H9 (cell line): ENCODE measurements around the gene SLC25A34. TPM values are rescaled to one million over a fixed set of nuclear protein-coding genes. Genes with fewer than 3 reads are reported as not detected.
A peak's percentile ranks its signal among the peaks of the same experiment; 100 is the strongest.

Experiments
- DNase-seq: peaks from one replicate; pipeline ENCODE4 v3.0.0-alpha.2; 2017
- H2AFZ ChIP-seq: one replicate; pipeline ENCODE4 v1.6.1; 2013; ENCODE audit warnings: mild to moderate bottlenecking, low read length, control low read depth, moderate library complexity
- H2AK5ac ChIP-seq: 2 replicates; pipeline ENCODE4 v1.6.1; 2013; ENCODE audit warnings: low read length, control low read depth, mixed read lengths; ENCODE audit not compliant: insufficient read length
- H2BK120ac ChIP-seq: one replicate; pipeline ENCODE4 v1.6.1; 2013; ENCODE audit warnings: low read depth, mild to moderate bottlenecking, low read length, control low read depth, inconsistent platforms; ENCODE audit not compliant: poor library complexity, severe bottlenecking
- H2BK12ac ChIP-seq: 2 replicates; pipeline ENCODE4 v1.6.1; 2013; ENCODE audit warnings: low read length, control low read depth, mixed read lengths, low read depth; ENCODE audit not compliant: insufficient read length
- H2BK15ac ChIP-seq: 2 replicates; pipeline ENCODE4 v1.6.1; 2013; ENCODE audit warnings: low read depth, low read length, control low read depth
- H2BK20ac ChIP-seq: one replicate; pipeline ENCODE4 v1.6.1; 2013; ENCODE audit warnings: low read depth, mild to moderate bottlenecking, low read length, control low read depth, inconsistent platforms; ENCODE audit not compliant: poor library complexity, severe bottlenecking
- H2BK5ac ChIP-seq: 2 replicates; pipeline ENCODE4 v1.6.1; 2013; ENCODE audit warnings: low read length, control low read depth, mixed read lengths; ENCODE audit not compliant: insufficient read length
- H3K14ac ChIP-seq: 2 replicates; pipeline ENCODE4 v1.6.1; 2013; ENCODE audit warnings: low read length, control low read depth; ENCODE audit not compliant: insufficient read depth
- H3K18ac ChIP-seq: 2 replicates; pipeline ENCODE4 v1.6.1; 2013; ENCODE audit warnings: low read depth, mild to moderate bottlenecking, mixed read lengths, low read length, control low read depth; ENCODE audit not compliant: insufficient read length
- H3K23ac ChIP-seq: 2 replicates; pipeline ENCODE4 v1.6.1; 2013; ENCODE audit warnings: low read length, control low read depth, mixed read lengths, low read depth; ENCODE audit not compliant: insufficient read length
- H3K23me2 ChIP-seq: 2 replicates; pipeline ENCODE4 v1.6.1; 2013; ENCODE audit warnings: low read depth, mild to moderate bottlenecking, mixed read lengths, low read length, control low read depth; ENCODE audit not compliant: insufficient read length, poor library complexity, severe bottlenecking
- H3K27ac ChIP-seq: 2 replicates; pipeline ENCODE4 v1.5.1; 2013; ENCODE audit warnings: low read length, control low read depth, mixed read lengths, low read depth; ENCODE audit not compliant: insufficient read length
- H3K27me3 ChIP-seq: 2 replicates; pipeline ENCODE4 v1.6.1; 2013; ENCODE audit warnings: low read length, control low read depth, inconsistent platforms; ENCODE audit not compliant: insufficient read depth
- H3K4ac ChIP-seq: 2 replicates; pipeline ENCODE4 v1.6.1; 2013; ENCODE audit warnings: low read depth, mild to moderate bottlenecking, control low read depth, inconsistent platforms, low read length, moderate library complexity
- H3K4me1 ChIP-seq: 2 replicates; pipeline ENCODE4 v1.6.1; 2013; ENCODE audit warnings: low read length, control low read depth, inconsistent platforms; ENCODE audit not compliant: insufficient read depth
- H3K4me2 ChIP-seq: 2 replicates; pipeline ENCODE4 v1.6.1; 2013; ENCODE audit warnings: low read length, control low read depth, mixed read lengths; ENCODE audit not compliant: insufficient read length, insufficient read depth
- H3K56ac ChIP-seq: 2 replicates; pipeline ENCODE4 v1.6.1; 2013; ENCODE audit warnings: low read depth, mild to moderate bottlenecking, mixed read lengths, low read length, control low read depth; ENCODE audit not compliant: insufficient read length
- H3K79me1 ChIP-seq: 2 replicates; pipeline ENCODE4 v1.6.1; 2013; ENCODE audit warnings: low read depth, mild to moderate bottlenecking, moderate library complexity, low read length, control low read depth, inconsistent platforms; ENCODE audit not compliant: insufficient read depth, poor library complexity, severe bottlenecking
- H3K79me2 ChIP-seq: 2 replicates; pipeline ENCODE4 v1.6.1; 2013; ENCODE audit warnings: low read length, control low read depth, inconsistent platforms; ENCODE audit not compliant: insufficient read depth
- H3K9ac ChIP-seq: 2 replicates; pipeline ENCODE4 v1.6.1; 2013; ENCODE audit warnings: low read length, control low read depth, mixed read lengths; ENCODE audit not compliant: insufficient read length; ENCODE audit errors: extremely low read depth
- H3K9me3 ChIP-seq: one replicate; pipeline ENCODE4 v1.6.1; 2013; ENCODE audit warnings: low read depth, low read length, inconsistent platforms; ENCODE audit not compliant: control insufficient read depth
- H3T11ph ChIP-seq: one replicate; pipeline ENCODE4 v1.6.1; 2013; ENCODE audit warnings: mild to moderate bottlenecking, low read length, control low read depth, inconsistent platforms
- H4K20me1 ChIP-seq: one replicate; pipeline ENCODE4 v1.6.1; 2013; ENCODE audit not compliant: control insufficient read depth, insufficient read length, insufficient read depth
- H4K5ac ChIP-seq: 2 replicates; pipeline ENCODE4 v1.6.1; 2013; ENCODE audit warnings: low read depth, mild to moderate bottlenecking, mixed read lengths, low read length, control low read depth; ENCODE audit not compliant: insufficient read length
- H4K8ac ChIP-seq: replicated peaks from 2 replicates; pipeline ENCODE4 v1.6.1; 2013; ENCODE audit warnings: low read length, control low read depth, mixed read lengths, low read depth; ENCODE audit not compliant: insufficient read length
- H4K91ac ChIP-seq: 2 replicates; pipeline ENCODE4 v1.6.1; 2013; ENCODE audit warnings: low read depth, mild to moderate bottlenecking, moderate library complexity, mixed read lengths, low read length, control low read depth; ENCODE audit not compliant: insufficient read length
- H3K27ac Mint-ChIP-seq, 3 experiments: 2 replicates in 2 of 3; 3 replicates in 1 of 3; pipeline ENCODE4 v1.8.0; 2020 to 2021; ENCODE audit warnings: mixed read lengths in 3 of 3, mild to moderate bottlenecking in 1 of 3, moderate library complexity in 1 of 3
- H3K27me3 Mint-ChIP-seq: 2 replicates; pipeline ENCODE4 v1.8.0; 2021; ENCODE audit warnings: low read depth, mild to moderate bottlenecking, moderate library complexity, mixed read lengths
- H3K36me3 Mint-ChIP-seq, 3 experiments: 2 replicates in 2 of 3; 3 replicates in 1 of 3; pipeline ENCODE4 v1.8.0; 2020 to 2021; ENCODE audit warnings: low read depth in 3 of 3, mixed read lengths in 3 of 3; ENCODE audit not compliant: insufficient read depth in 1 of 3
- H3K4me1 Mint-ChIP-seq, 2 experiments: 2 replicates each; pipeline ENCODE4 v1.8.0; 2020; ENCODE audit warnings: mixed read lengths in 2 of 2
- H3K4me3 Mint-ChIP-seq, 2 experiments: 2 replicates in 1 of 2; 3 replicates in 1 of 2; pipeline ENCODE4 v1.8.0; 2020 to 2021; ENCODE audit warnings: mild to moderate bottlenecking in 2 of 2, mixed read lengths in 2 of 2, moderate library complexity in 1 of 2
- H3K9me3 Mint-ChIP-seq, 2 experiments: 2 replicates in 1 of 2; 3 replicates in 1 of 2; pipeline ENCODE4 v1.8.0; 2020; ENCODE audit warnings: mild to moderate bottlenecking in 2 of 2, mixed read lengths in 2 of 2, moderate library complexity in 1 of 2
- CTCF ChIP-seq: fragments of 200-600 bp; sonication (generic); conservative IDR thresholded peaks from 3 replicates; pipeline ENCODE4 v1.8.0; 2021; ENCODE audit warnings: antibody characterized with exemption, mild to moderate bottlenecking
- WGBS: extraction: QIAGEN DNeasy Blood & Tissue Kit; methylation state at CpG from one replicate; pipeline ENCODE4 v1.1.7; 2013; ENCODE audit warnings: missing lambda C conversion rate, low lambda C conversion rate, mixed read lengths; ENCODE audit not compliant: insufficient read length; ENCODE audit errors: extremely low coverage; 5-methylcytosine and 5-hydroxymethylcytosine counted together
- total RNA-seq: library from RNA; stranded (reverse); gene quantifications from 2 replicates; pipeline ENCODE4 v1.2.1, GENCODE V29; 2021

SLC25A34 gene
- total RNA-seq, 1 experiment from 2014 or later: 1.5 TPM

- Histone ChIP-seq H3K79me1 (no peaks in the 10 kb centered on the region), H4K5ac (no peak overlapping the region), H3K4me2 (no peak overlapping the region), H2BK15ac (no peak overlapping the region), H3K18ac (no peak overlapping the region), H3K79me2 (peaks cover 14% of the 10 kb centered on the region; the same call in 1 of the 2 replicates), H2AK5ac (no peak overlapping the region), H3K27me3 (no peaks in the 10 kb centered on the region), H3K56ac (no peak overlapping the region), H4K20me1 (no peaks in the 10 kb centered on the region), H2BK20ac (no peak overlapping the region), H3K14ac (no peak overlapping the region), H2AFZ (no peak overlapping the region), H3K23me2 (no peaks in the 10 kb centered on the region), H3T11ph (no peak overlapping the region), H3K4ac (no peak overlapping the region), H4K8ac (no peak overlapping the region), H2BK12ac (no peak overlapping the region), H3K23ac (no peak overlapping the region), H3K4me1 (peaks cover 2% of the 10 kb centered on the region; the same call in 1 of the 2 replicates), H2BK5ac (no peak overlapping the region), H4K91ac (no peak overlapping the region), H2BK120ac (no peak overlapping the region), H3K9ac (no peak overlapping the region), H3K9me3 (no peaks in the 10 kb centered on the region), H3K27ac (no peak overlapping the region)
- no peak for TF ChIP-seq CTCF
- Mint-ChIP-seq H3K27me3 (no peaks in the 10 kb centered on the region), H3K4me1 (peaks cover 20 to 22% of the 10 kb centered on the region in 2 experiments), H3K36me3 (peaks cover 43 to 61% (median 44%) of the 10 kb centered on the region in 3 experiments; a peak in 6 of 7 replicates), H3K9me3 (no peaks in the 10 kb centered on the region), H3K4me3 (no peak overlapping the region), H3K27ac (peak overlapping the region in 2 of 3 experiments; percentile 49 to 53; a peak in 3 of 7 replicates)
- no CpG with 5 or more reads among the region's 20 CpGs for WGBS
- DNase-seq: no peak
These were observed 29.6 kb downstream of the SLC25A34 start for GRCh38 chr1:15765495-15766194.
